ENCODE data around the gene DSCAM.

The DSCAM gene

GRCh38 chr21:39980241-39980820, 866.6 kb downstream of the DSCAM start:
- no peak for DNase-seq (ENCODE audit: low read depth in 2 of 2)

DNA sequence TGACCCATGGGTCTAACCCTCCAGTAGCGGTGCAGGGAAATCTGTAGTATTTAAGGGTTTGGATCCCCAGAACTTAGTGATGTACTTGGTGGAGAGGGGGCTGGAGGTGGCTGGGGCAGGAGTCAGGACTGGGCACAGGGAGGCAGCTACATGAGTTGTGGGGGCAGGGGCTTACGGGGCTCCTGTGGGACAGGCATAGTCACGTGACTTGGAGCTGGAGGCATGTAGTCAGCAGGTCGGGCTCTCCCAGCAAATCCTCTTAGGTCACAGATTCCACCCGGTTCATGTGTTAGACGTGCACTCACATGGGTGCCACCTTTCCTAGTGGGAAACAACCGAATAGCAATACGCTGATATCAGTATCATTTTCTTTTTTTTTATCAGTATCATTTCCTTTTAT, 867.6 kb downstream of the DSCAM start:
- DNase-seq (ENCODE audit: low read depth in 2 of 2) = no peak

GRCh38 chr21:39976800-39977199, 870.2 kb downstream of the DSCAM start:
- DNase-seq (ENCODE audit: low read depth in 2 of 2) = no peak

DNA sequence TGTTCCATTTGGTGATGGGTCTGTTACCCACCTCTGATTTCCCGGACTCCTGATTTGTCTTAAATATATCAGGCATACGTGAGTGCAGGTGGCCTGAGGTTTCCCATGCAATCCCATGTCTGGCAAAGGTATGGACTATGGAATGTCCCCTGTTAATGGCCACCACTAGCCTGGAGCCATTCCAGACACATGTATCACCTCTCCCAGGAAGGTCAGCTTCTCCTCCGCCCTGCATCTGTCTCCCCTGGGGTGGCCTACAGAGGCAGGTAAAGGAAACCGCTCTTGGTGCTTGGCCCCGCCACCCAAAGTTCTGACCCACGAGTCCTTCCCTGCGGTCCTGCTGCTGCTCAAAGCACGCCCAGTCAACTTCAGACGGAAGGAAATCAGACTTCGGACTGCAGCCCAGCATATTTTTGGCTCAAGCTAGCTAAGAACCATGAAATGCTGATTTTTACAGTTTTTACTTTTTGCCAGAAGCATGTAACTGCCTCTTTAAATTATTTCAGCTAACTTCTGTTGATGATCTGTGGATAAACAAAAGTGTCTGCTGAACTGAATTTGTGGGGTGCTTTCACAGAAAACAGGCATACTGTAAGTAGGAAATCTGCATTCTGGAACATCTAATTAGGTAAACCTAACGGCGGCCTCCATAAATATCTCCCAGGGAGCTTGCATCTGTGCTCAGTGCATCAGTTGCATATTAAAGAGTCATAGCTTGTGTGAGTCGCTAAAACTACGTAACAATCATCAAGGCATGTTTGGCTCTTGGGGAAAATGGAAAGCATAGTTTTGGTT, 873.8 kb downstream of the DSCAM start:
- DNase-seq (ENCODE audit: low read depth in 2 of 2) = no peak

GRCh38 chr21:39972471-39972870, 874.5 kb downstream of the DSCAM start:
- DNase-seq (ENCODE audit: low read depth in 2 of 2) = no peak

GRCh38 chr21:39971956-39972355, 875.0 kb downstream of the DSCAM start:
- no peak for DNase-seq (ENCODE audit: low read depth in 2 of 2)

- DNase-seq (ENCODE audit: low read depth in 2 of 2) = no peak
Measured at GRCh38 chr21:39969691-39970364, 877.1 kb downstream of the DSCAM start.

GRCh38 chr21:39968010-39968409, 878.9 kb downstream of the DSCAM start:
- DNase-seq (ENCODE audit: low read depth in 2 of 2) = no peak

GRCh38 chr21:39966786-39967185, 880.2 kb downstream of the DSCAM start:
- no peak for DNase-seq (ENCODE audit: low read depth in 2 of 2)

DNA sequence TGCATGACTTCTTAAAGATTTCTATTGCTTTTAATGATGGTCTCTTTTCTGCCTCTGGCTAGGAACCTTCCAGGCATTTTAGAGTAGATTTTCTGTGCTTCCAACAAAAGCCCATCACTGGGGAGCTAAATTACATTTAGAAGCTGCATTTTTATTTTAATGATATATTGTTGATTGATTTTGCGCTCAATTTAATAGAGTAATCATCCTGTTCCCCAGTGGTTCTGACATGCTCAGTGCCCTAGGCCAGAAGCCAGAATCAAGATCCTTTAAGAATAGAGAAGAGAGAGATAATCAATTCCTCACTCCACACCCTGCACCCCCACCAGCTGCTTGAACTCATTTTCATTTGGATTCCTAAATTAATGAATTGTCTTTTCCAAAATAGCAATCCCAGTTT, 881.9 kb downstream of the DSCAM start:
- DNase-seq (ENCODE audit: low read depth in 2 of 2) = no peak

DNA sequence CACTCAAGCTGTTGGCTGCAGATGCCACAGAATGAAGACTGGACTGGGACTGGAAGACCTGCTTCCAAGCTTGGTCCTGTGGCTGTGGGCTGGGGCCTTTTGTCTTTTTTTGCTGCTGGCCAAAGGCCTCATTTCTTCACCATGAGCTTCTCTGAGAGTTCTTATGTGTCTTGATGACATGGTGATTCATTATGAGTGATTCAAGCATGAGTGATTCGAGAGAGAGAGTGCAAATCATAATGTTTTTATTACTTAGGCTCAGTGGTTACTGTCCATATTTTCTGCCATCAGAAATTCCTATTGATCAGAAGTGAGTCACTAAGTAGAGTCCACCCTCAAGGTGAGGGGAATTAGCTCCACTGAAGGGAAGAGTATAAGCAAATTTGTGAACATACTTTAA, 885.7 kb downstream of the DSCAM start:
- no peak for DNase-seq (ENCODE audit: low read depth in 2 of 2)

Data from stimulated activated CD8-positive, alpha-beta memory T cell treated with anti-CD3 and anti-CD28 coated beads, Interleukin-15, amount 100 ng/mL, for 48 hours (primary cell).